HG02840 (cell line): Measurements from ENCODE around the gene ATG4B.

Experiments
- ATAC-seq: cut with Tn5 transposase; IDR thresholded peaks from one replicate; pipeline ENCODE4 v1.9.1; 2021; ENCODE audit warnings: mild to moderate bottlenecking, moderate library complexity, moderate number of reproducible peaks; ENCODE audit not compliant: unreplicated experiment, low FRiP score

The ATG4B gene

DNA sequence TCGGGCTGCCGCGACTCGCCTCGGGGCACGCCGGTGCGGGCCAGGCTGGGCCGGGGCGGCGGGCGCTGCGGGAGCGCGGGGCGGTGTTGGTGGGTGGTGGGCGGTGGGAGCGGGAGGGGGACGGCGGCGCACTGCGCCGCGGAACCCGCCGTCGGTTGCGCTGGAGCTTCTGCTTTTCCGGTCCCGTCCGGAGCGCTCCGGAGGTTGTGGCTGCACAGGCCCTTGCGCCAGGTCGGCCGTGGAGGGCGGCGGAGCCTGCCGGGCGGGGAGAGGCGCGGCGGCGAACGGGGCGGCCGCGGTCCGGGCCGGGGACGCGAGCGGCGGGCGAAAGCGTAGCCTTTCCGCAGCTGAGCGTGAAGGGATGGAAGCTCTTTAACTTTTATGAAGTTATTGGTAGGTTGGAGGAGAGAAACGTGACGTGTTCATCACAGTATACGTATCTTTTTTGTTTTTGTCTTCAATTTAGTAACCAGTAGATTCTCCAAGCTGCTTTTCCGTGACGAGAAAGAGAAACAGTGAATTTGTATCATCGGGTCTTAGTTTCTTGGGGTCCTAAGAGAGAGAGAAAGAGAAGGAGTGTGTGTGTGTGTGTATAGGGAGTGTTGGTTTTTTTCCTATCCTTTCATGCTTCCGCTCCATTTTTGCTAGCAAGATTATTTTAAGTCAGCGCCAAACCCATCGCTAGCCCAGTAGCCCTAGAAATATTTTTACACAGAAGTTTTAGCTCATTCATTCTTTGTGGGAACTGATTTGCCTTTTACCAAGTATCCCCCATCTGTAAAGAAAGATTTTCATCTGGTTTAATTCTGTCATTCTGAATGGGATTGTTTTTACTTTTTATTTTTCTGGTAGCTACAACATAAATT is 535 bp downstream of the ATG4B start:
- ATAC-seq, result no peak

GRCh38 chr2:241638940-241639339 is 1.4 kb downstream of the ATG4B start:
- ATAC-seq, result no peak

DNA sequence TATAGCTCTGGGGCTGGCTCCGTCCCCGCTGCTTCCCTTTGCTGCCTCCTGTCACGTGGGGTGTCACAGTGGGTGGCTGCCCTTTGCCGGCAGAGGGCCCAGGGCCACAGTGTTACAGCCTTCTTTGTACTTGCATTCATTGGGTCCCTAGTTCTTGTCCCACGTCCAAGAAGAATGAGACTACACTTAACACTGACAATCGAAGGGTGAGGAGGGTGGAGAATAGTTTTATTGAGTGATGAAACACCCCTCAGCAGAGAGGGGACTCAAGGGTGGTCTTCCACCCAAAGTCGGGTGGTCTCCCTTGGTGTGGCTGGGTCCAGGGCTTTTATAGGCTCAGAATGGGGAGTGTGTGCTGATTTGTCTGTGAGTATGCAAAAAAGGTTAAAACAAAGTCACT is 1.9 kb downstream of the ATG4B start:
- ATAC-seq, result no peak

DNA sequence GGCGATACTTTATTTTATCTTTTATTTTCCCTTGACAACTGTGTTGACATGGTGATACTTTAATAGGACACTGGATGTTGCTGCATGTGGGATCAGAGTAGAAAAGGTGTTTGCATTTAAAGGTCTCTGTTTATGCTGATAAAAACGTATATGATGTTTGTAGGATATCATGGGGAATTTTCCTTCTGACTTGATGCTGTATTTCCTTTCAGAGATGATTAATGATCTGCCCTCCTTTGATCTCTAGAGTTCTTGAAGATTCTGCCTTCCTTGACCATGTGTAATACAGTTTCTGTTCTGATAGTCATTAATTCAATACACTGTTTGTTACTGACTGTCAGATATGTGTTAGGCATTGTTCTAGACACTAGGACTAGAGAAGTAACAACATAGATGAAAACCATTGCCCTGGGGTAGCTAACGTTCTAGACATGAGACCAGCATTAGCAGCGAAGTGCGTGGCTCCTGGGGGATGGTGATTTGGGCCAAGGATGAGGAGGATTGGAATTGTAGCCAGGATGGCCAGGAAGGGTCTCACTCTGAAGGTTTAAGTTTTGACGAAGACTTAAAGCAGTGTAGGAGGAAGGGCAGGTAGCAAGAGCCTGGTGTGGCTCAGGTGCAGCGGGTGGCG is 2.8 kb downstream of the ATG4B start:
- no peak for ATAC-seq

GRCh38 chr2:241641631-241642030 is 4.1 kb downstream of the ATG4B start:
- ATAC-seq, result no peak

DNA sequence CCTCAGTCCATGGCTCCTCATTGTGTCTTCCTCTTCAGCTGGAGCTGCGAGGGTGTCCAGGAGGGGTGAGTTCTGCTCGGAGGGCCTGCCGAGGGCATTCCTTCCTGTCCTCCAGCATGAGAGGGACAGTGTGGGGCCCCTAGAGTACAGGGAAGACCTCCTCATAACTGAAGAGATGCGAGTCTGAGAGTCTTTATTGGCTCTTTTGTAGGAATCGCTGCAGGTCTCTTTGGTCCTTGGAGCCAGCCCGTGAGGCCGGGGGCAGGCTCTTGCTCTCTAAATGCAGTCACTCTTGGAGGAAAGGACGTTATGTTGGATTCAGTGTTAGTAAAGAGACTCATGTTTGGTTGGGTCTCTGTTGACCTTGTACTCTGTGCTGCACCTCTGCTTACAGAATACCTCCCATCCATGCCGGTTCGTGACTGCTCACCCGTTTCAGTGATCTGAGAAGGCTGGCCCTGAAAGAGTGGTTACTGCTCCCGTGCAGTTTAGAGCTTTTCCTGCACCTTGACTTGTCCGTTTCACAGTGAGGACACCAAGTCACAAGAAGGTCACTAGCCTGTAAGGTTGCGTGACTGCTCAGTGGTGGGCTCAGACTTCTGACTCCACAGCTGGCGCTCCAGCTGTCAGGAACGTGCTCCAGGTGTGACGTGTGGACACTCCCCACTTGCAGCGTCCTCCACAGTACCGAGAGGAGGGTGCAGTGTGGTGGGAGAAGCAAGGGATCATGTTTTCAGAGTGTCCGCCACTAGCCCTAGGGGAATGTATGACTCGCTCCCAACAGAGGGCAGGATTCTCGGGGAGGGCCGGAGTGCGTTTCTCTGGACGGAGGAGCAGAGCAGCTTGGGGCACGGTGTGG is 7.8 kb downstream of the ATG4B start:
- no peak for ATAC-seq

- no peak for ATAC-seq
Observed at GRCh38 chr2:241645915-241646645, 8.6 kb downstream of the ATG4B start.

- no peak for ATAC-seq
Observed at GRCh38 chr2:241648453-241648852, 11.0 kb downstream of the ATG4B start.

DNA sequence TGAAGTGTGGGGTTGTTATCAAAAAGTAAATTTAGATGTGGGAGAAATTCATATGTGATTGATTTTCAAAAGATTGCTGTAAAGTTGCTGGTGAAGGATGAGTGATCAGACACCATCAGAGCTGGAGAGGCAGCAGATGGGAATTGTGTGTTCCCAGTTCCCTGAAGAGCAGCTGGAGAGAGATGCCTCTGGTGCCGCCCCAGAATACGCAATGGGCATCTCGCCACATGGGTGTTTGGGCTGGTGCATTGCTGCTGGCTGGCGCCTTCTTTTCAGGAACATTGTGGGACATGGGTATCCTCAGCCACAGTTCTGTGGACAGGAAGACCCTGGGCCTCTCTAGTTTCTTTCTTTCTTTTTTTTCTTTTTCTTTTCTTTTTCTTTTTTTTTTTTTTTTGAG is 11.9 kb downstream of the ATG4B start:
- ATAC-seq, result no peak

- ATAC-seq, result no peak
Observed at GRCh38 chr2:241649927-241650326, 12.4 kb downstream of the ATG4B start.

GRCh38 chr2:241652142-241652541 is 14.6 kb downstream of the ATG4B start:
- ATAC-seq, result no peak

- no peak for ATAC-seq
Observed at GRCh38 chr2:241652722-241653121, 15.2 kb downstream of the ATG4B start.

DNA sequence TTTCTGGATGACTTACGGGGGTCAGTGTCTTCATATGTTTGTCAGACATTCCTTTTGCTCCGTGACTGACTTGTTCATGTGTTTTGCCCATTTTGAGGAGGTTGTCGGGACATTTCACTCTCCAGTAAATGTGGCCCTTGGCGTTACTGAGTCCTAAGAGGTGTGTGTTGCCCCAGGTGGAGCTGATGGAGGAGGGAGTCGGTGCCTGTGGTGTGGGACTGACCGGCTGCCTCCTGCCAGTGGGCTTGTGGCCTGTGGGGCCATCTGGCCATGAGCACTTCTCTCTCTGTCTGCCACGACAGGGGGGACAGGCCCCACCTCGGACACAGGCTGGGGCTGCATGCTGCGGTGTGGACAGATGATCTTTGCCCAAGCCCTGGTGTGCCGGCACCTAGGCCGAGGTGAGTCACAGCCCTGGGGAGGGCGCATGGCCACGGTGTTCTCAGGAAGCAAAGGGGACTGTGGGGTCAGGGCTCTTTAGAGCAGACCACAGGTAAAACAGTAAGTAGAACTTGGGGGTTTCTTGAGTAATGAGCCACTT is 15.8 kb downstream of the ATG4B start:
- no peak for ATAC-seq

GRCh38 chr2:241654551-241654950 is 17.1 kb downstream of the ATG4B start:
- no peak for ATAC-seq

GRCh38 chr2:241655516-241656189 is 18.2 kb downstream of the ATG4B start:
- ATAC-seq, result no peak

- ATAC-seq, result no peak
Observed at GRCh38 chr2:241656190-241656741, 18.8 kb downstream of the ATG4B start.

- ATAC-seq, result no peak
Observed at GRCh38 chr2:241657786-241658254, 20.3 kb downstream of the ATG4B start.

DNA sequence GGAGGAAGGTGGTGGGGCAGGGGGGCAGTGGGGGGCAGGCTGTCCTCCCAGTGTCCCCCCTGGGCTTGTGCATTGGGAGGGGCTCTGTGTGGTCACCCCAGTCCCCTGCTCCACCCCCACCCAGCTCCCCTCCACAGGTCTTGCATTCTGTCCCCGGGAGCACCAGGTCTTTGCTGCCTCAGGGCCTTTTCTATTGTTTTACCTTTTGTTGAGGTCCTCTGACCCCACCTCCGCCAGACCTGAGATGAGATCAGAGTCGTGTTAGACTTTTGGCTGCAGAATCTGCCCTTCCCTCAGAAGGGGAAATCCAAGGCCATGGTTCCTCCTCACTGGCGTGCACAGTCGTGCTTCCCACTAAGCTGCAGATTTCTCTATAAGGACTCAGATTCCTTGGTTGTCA is 20.8 kb downstream of the ATG4B start:
- ATAC-seq, result no peak

DNA sequence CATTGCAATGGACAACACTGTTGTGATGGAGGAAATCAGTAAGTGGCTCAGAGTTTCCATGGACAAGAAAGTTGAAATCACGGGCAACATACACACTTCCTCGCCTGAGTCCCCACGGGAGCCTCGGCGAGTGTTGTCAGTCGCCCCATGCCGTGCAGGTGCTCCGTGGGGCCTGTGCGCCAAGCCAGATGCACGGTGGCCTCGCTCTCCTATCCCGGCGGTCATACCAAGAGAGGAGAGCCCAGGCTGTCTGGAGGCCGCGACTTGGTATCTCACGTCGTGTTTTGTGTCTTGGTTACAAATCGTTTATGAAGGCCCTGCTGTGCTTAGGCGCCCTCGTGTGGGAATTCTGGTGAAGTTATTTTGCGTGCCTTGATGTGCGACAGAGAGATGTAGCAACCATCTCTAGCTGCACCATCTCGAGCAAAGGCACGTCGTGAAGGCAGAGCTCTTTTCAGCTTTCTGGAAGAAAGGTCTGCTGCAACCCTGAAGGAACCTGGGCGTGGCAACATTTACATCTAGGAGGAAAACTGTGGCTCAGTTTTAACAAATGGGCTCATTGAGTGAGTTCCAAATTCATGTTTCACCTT is 21.8 kb downstream of the ATG4B start:
- ATAC-seq, result no peak
